Measurements from ENCODE around the gene PDXDC1.
"Not testable (repeated sequence)": the region's sequence is repeated elsewhere in the genome, so short reads cannot be mapped to it uniquely, and the experiment has no call there.

PDXDC1 gene

DNA sequence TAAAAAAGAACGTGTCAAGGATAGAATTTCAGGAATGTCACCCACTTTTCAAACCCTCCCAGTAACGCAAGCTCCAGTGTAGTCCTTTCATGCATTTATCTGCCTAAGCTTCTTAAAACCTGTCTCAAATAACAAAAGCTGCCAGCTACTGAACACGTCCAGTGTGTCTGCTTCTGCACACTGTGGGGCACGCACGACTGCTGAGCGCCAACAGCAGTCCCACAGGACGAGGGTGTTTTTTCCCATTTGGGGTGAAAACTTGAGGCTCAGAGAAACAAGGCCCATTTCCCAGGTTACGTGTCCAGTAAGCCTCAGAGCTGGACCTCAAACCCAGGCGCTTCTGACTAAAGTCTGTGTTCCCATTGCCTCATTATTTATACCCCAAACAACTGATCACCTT, 63.9 kb downstream of the PDXDC1 start:
- DNase-seq = no peak

DNA sequence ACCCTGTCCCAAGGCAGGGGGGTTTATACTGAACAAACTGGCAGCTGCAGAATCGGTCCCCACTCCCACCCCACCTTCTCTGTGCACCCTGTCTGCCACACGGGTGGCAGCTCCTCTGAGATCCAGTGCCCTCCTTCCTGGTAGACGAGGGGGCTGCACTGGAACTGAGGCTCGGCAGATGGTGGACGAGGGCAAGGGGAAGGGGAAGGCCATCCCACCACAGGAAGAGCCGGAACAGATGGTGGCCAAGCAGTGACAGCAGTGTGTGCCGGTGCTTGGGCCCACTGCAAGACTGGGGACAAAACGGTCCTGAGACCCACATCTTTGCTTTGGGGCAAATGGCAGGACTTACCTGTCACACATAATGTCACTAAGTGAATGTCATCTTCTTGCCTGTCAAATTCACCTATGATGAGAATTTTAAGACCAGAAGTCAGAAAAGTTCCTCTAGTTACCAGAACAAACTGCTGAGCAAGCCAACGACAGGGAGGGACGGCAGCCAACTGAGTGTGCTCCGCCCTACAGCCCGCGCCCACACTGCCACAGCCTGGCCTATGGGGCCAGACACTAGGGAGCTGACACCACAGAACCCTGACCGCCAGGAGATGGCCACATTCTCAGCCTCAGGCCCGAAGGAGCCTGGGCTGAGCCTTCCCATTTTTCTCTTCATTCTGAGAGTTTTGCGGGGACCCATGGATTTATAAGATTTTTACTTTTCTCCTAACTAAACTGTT, 66.6 kb downstream of the PDXDC1 start:
- no peak for DNase-seq

- no peak for DNase-seq
These were observed 68.5 kb downstream of the PDXDC1 start for GRCh38 chr16:15043344-15043743.

GRCh38 chr16:15044286-15044685, 69.5 kb downstream of the PDXDC1 start:
- DNase-seq = no peak

- DNase-seq = not testable (repeated sequence)
These were observed 70.4 kb downstream of the PDXDC1 start for GRCh38 chr16:15045270-15045669.

GRCh38 chr16:15046692-15047376, 72.0 kb downstream of the PDXDC1 start:
- no peak for DNase-seq

- DNase-seq = no peak
These were observed 74.9 kb downstream of the PDXDC1 start for GRCh38 chr16:15049581-15050180.

GRCh38 chr16:15050440-15050839, 75.6 kb downstream of the PDXDC1 start:
- DNase-seq = not testable (repeated sequence)

DNA sequence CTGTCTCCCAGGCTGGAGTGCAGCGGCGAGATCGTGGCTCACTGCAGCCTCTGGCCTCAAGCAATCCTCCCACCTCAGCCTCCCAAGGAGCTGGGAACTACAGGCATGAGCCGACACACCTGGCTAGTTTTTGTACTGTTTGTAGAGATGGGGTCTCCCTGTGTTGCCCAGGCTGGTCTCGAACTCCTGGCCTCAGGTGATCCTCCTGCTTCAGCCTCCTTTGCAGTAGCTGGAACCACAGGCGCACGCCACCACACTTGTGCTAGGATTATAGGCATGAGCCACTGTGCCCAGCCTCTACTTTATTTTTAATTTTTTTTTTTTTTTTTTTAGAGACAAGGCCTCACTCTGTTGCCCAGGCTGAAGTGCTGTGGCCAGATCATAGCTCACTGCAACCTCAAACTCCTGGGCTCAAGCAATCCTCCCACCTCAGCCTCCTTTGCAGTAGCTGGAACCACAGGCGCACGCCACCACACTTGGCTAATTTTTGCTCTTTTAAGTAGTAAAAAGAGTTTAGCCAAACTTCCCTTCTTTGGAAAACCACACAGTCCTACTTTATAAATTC, 76.6 kb downstream of the PDXDC1 start:
- no peak for DNase-seq

DNA sequence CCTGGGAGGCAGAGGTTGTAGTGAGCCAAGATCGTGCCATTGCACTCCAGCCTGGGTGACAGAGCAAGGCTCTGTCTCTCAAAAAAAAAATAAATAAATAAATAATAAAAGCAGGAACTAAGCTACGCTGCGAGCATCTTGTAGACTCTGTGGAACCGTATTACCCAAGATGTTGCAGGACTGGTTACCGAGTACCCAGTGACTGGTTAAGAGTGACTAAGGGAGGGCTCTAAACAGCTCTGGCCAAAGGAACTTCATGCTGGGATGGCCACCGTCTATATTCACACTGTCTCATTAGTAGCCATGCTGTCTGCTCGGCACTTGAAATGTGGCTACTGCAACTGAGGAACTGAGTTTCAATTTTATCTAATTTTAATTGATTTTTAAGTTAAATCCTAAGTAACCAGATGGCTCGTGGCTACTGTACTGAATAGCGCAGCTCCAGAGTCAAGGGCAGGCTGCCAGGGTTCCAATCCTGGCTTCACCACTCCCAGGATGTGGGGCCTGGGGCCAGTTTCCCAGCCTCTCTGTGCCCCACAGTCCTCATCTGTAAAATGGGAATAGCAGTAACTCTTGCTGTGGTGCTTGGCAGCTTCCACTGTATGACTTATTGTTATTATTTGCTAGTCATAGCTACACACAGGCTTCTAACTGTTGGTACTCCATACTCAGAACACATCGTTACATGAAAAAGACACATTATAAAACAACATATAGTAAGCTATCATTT, 78.1 kb downstream of the PDXDC1 start:
- no peak for DNase-seq

GRCh38 chr16:15053904-15054303, 79.1 kb downstream of the PDXDC1 start:
- DNase-seq = no peak

DNA sequence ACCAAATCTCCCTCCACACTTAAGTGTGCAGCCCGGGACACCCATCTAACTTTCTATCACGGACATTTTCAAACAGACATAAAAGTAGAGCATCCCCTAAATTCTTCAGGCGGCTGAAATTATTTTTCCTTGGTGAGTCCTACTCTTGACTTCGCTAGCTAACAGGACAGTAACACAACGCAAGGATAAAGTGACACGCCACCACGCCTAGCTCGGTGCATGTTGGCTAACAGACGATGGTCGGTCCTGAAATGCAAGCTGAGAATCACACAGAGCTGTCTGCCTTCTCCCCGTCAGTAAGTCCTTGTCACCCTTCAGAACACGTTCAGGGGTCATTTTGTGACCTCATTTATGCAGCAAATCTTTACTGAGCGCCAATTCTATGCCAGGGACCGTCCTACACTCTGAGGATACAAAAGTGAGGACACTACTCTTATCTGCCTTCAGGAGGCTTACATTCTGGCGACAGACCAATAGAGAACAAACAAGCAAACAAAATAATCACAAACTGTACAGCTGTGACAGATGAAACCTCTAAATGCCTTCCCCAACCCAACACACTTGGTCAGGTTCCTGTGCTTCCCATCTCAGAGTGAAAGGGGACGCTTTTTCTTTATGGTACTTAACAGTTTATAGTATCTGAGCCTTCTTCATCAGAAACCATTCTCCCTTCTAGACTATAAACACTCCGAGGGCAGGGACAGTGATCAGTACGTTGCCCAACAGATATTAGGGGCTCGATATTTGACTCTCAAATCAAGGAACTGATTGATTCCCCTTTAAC, 79.7 kb downstream of the PDXDC1 start:
- no peak for DNase-seq

DNA sequence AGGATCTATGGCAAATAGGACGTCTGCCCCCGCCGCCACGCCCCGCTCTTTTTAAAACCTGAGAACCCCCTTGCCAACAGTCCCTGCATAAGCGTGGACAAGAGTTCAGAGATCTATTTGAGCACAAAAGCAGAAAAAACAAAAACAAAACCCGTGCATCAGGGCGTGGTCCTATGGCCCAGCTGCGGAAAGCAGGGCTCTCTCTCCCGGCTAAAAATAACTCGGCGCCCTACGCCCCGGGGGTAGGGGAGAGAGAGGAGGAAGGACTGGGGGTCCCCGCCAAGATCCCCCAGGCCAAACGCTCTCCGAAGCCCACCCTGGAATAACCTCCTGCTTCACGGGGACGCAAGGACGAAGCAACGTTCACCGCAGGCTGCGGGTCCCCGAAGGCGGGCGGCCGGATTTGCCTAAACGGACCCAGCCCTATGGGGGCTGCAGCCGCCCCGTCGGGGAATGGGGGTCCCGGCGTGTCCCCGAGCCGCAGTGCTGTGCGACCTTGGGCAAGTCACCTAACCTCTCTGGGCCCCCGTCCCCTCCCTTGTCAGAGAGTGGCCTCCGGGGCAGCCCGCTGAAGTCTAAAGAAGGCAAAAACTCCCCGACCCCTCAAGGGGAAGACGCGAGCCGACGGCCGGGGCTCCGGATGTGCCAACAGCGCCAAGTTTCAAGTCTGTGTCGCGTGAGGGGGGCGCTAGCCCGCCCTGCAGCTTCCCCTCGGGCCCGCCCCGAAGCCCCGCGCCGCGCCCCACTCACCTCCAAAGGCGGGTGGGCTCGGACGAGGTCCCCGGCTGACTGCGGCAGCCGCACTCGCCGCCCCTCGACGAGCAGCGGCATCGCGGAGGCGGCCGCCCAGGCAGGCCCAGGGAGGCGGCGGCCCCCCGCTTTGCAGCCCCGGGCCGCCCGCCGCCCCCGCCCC, 80.6 kb downstream of the PDXDC1 start:
- DNase-seq = peak in 2 of 5 donors; percentile 67 to 70

DNA sequence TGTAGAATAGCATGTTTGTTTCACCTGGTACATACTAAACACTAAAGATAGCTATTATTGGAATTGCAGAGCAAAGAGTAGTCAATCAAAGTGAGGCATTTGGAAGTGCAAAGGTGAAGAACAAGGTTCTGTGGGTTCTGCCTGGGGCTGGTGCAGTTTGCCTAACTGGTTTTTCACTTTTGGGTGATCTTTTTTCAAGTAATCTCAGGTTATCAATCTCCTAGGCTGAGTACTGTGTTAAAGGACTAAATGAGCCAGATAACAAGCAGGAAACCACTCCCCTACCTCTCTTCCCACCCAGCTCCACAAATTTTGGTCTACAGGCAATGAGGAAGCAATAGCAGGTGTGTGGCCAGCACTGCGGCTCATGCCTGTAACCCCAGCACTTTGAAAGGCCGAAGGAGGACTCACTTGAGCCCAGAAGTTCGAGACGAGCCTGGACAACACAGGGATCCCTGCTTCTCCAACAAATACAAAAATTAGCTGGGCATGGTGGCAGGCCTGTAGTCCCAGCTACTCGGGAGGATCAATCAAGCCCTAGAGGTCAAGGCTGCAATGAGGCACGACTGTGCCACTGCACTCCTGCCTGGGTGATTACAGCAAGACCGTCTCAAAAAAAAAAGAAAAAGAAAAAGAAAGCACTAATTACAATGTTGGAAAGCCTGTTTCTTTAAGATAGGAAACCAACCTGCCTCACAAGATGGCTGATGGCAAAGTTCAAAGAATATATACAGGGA, 83.0 kb downstream of the PDXDC1 start:
- no peak for DNase-seq

GRCh38 chr16:15059324-15059723, 84.5 kb downstream of the PDXDC1 start:
- no peak for DNase-seq

DNA sequence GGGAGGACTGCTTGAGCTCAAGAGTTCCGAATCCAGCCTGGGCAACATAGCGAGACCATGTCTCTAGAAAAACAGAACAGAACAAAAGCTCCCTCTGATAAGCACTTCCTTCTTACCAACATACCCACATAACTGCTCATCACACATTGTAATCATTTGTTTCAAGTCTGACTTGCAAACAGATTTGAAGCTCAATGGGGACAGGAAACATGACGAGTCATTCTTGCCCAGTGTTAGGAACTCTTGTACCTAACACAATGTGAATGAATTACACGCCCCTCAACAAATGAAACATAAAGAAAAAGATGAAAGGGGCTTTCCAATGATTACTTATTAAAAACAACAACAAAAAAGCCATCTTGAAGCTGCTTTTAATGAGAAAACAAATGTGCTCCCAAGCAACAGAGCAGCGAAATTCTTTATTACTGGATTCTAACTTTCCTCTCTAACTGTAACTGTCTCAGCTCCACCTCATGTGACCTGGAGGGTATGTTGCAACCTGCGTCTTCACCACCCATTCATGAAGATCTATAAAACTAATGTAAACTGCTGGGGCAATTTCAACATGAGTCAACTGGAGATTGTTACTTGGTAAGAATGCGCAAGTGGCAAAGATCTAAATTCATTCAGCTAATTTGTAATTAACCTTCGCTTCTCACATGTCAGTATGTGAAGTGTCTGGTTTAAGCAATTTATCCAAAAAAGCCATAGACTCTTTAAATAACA, 87.4 kb downstream of the PDXDC1 start:
- peak in 1 of 5 donors; percentile 38 for DNase-seq

DNA sequence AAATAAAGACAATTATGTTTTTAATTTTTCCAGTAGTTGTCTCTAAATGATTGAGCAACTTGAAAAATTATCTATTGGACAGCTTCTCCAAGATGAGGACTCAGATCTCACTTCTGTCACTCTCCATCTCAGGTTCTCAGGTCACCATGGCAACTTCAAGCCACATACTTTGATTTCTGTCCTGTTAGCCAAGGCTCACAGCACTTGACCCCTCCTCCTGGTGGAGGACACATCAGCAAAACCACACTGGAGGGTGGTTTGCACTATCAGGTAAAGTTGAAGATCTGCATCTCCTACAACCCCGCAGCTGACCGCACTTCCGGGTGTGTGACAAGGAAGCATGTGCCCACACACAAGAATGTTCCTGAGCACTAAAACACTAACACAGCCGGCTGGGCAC, 91.1 kb downstream of the PDXDC1 start:
- DNase-seq = not testable (repeated sequence)

DNA sequence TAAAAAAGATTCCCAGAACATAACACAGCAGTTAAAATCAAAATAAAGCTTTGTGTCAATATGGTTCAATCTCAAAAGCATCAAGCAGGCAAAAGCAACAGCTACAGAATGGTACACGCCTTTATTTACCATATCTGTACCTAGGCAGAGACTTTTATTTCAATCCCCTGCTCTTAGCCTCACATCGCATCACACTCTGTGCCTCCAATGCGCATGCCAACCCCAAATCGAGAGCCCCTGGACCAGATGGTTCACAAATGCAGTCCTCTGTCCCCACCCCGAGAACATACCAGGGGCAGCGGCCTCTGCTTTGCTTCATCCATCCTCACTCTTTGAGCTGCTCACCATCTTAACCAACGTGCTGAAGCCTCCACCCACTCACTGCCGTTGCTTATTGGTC, 91.9 kb downstream of the PDXDC1 start:
- not testable (repeated sequence) for DNase-seq

DNA sequence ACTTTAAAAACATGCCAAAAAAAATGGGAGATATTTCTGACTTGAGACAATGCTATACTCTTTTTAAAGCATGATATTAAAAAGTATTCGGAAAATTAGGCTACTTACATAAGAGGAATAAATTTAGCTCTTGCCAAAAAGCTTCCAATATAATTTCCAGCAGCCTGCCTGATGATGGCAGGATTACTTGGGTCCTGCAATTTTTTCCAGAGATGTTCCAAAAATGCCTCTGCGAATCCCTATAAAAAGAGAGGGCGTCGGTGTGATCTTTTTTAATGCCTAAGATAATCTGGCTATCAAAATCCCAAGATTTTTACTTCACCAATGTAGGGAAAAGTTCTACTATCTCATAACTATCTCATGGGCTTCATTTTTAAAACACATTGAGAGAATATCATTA, 96.2 kb downstream of the PDXDC1 start:
- DNase-seq = not testable (repeated sequence)

Data from T-helper 1 cell (primary cell).